Astrocyte (in vitro differentiated cells and primary cell): ENCODE data around the gene MTHFS. TPM values are rescaled to one million over a fixed set of nuclear protein-coding genes. Genes with fewer than 3 reads are reported as not detected.

Experiments used
- DNase-seq: peaks from one replicate; pipeline ENCODE4 v3.0.0-alpha.2; 2010; ENCODE audit warnings: low read depth
- FAIRE-seq: peaks from 2 replicates; lab custom pipeline; 2011; peaks lifted over from hg19 to GRCh38; lab: Jason Lieb, UNC
- H2AFZ ChIP-seq: 2 replicates; pipeline ENCODE4 v1.6.0; 2012; ENCODE audit warnings: low read depth, low read length, inconsistent platforms
- H3K27ac ChIP-seq: 2 replicates; pipeline ENCODE4 v1.5.1; 2011; ENCODE audit warnings: low read depth, low read length, inconsistent platforms
- H3K27me3 ChIP-seq: 2 replicates; pipeline ENCODE4 v1.6.0; 2011; ENCODE audit warnings: low read length, inconsistent platforms; ENCODE audit not compliant: insufficient read depth
- H3K36me3 ChIP-seq: 2 replicates; pipeline ENCODE4 v1.5.1; 2011; ENCODE audit warnings: low read length, inconsistent platforms; ENCODE audit not compliant: insufficient read depth
- H3K4me1 ChIP-seq: 2 replicates; pipeline ENCODE4 v1.5.1; 2011; ENCODE audit warnings: low read length, inconsistent platforms; ENCODE audit not compliant: insufficient read depth
- H3K4me2 ChIP-seq: 2 replicates; pipeline ENCODE4 v1.6.0; 2012; ENCODE audit warnings: low read length, inconsistent platforms
- H3K4me3 ChIP-seq: 2 replicates; pipeline ENCODE4 v1.5.1; 2011; ENCODE audit warnings: low read depth, mild to moderate bottlenecking, low read length, inconsistent platforms; ENCODE audit not compliant: insufficient read depth
- H3K79me2 ChIP-seq: 2 replicates; pipeline ENCODE4 v1.6.0; 2012; ENCODE audit warnings: mild to moderate bottlenecking, low read length, inconsistent platforms; ENCODE audit not compliant: insufficient read depth
- H3K9ac ChIP-seq: 2 replicates; pipeline ENCODE4 v1.6.0; 2012; ENCODE audit warnings: mild to moderate bottlenecking, low read length, inconsistent platforms
- H3K9me3 ChIP-seq: 2 replicates; pipeline ENCODE4 v1.5.1; 2012; ENCODE audit warnings: low read depth, mild to moderate bottlenecking, low read length, inconsistent platforms; ENCODE audit not compliant: insufficient read depth
- H4K20me1 ChIP-seq: 2 replicates; pipeline ENCODE4 v1.6.0; 2012; ENCODE audit warnings: low read length, inconsistent platforms; ENCODE audit not compliant: insufficient read depth
- H3K27ac Mint-ChIP-seq: one replicate; pipeline ENCODE4 v1.8.0; 2021; ENCODE audit warnings: mild to moderate bottlenecking, mixed read lengths; ENCODE audit not compliant: unreplicated experiment
- H3K27me3 Mint-ChIP-seq: one replicate; pipeline ENCODE4 v1.8.0; 2021; ENCODE audit warnings: low read depth, mixed read lengths; ENCODE audit not compliant: unreplicated experiment
- H3K36me3 Mint-ChIP-seq: one replicate; pipeline ENCODE4 v1.8.0; 2021; ENCODE audit warnings: low read depth, mixed read lengths; ENCODE audit not compliant: unreplicated experiment
- H3K4me1 Mint-ChIP-seq: one replicate; pipeline ENCODE4 v1.8.0; 2021; ENCODE audit warnings: low read depth, mixed read lengths; ENCODE audit not compliant: unreplicated experiment
- H3K4me3 Mint-ChIP-seq: one replicate; pipeline ENCODE4 v1.8.0; 2021; ENCODE audit warnings: mild to moderate bottlenecking, moderate library complexity, mixed read lengths; ENCODE audit not compliant: unreplicated experiment
- H3K9me3 Mint-ChIP-seq: one replicate; pipeline ENCODE4 v1.8.0; 2021; ENCODE audit warnings: mild to moderate bottlenecking, mixed read lengths; ENCODE audit not compliant: unreplicated experiment
- CTCF ChIP-seq: IDR thresholded peaks from 2 replicates; pipeline ENCODE4 v1.5.1; 2011; ENCODE audit warnings: low read depth, mild to moderate bottlenecking, inconsistent platforms, low read length, moderate library complexity; ENCODE audit not compliant: insufficient read depth
- EZH2 ChIP-seq: IDR thresholded peaks from 2 replicates; pipeline ENCODE4 v1.6.1; 2012; ENCODE audit warnings: mild to moderate bottlenecking, low read length, inconsistent platforms; ENCODE audit not compliant: insufficient read depth
- total RNA-seq: library from RNA; stranded (reverse); gene quantifications from 2 replicates; pipeline ENCODE4 v1.2.1, GENCODE V29; 2021

Gene MTHFS
- total RNA-seq, 1 donor from 2014 or later = 20.0 TPM

GRCh38 chr15:79820820-79821219 lies 76.0 kb downstream of the MTHFS start:
- no peaks in the 10 kb centered on the region for H3K27me3 ChIP-seq
- Mint-ChIP-seq H3K9me3 (peaks cover 11% of the 10 kb centered on the region), H3K27ac (no peak overlapping the region), H3K36me3 (peaks cover 5% of the 10 kb centered on the region), H3K4me1 (no peaks in the 10 kb centered on the region), H3K4me3 (no peak overlapping the region), H3K27me3 (no peaks in the 10 kb centered on the region)
- no peaks in the 10 kb centered on the region for H3K4me1 ChIP-seq
- FAIRE-seq = no peak
- no peak overlapping the region for H2AFZ ChIP-seq
- H3K9ac ChIP-seq = no peak overlapping the region
- no peak overlapping the region for H3K27ac ChIP-seq
- H3K9me3 ChIP-seq = no peaks in the 10 kb centered on the region
- no peak overlapping the region for H3K4me3 ChIP-seq
- H4K20me1 ChIP-seq = no peaks in the 10 kb centered on the region
- DNase-seq = no peak
- TF ChIP-seq CTCF (no peak), EZH2 (no peak)
- H3K79me2 ChIP-seq = no peaks in the 10 kb centered on the region
- no peaks in the 10 kb centered on the region for H3K36me3 ChIP-seq
- H3K4me2 ChIP-seq = no peak overlapping the region

GRCh38 chr15:79820176-79820575 lies 76.6 kb downstream of the MTHFS start:
- Histone ChIP-seq H3K9me3 (no peaks in the 10 kb centered on the region), H3K36me3 (no peaks in the 10 kb centered on the region), H4K20me1 (no peaks in the 10 kb centered on the region), H3K27ac (no peak overlapping the region), H2AFZ (no peak overlapping the region), H3K4me2 (no peak overlapping the region), H3K4me1 (no peaks in the 10 kb centered on the region), H3K79me2 (no peaks in the 10 kb centered on the region), H3K9ac (no peak overlapping the region), H3K4me3 (no peak overlapping the region), H3K27me3 (no peaks in the 10 kb centered on the region)
- Mint-ChIP-seq H3K27ac (no peak overlapping the region), H3K4me1 (no peaks in the 10 kb centered on the region), H3K36me3 (peaks cover 4% of the 10 kb centered on the region), H3K4me3 (no peak overlapping the region), H3K27me3 (no peaks in the 10 kb centered on the region), H3K9me3 (peaks cover 11% of the 10 kb centered on the region)
- DNase-seq (no peak), FAIRE-seq (no peak)
- TF ChIP-seq CTCF (no peak), EZH2 (no peak)

GRCh38 chr15:79816571-79816970 lies 80.2 kb downstream of the MTHFS start:
- peaks cover 2% of the 10 kb centered on the region for H3K36me3 Mint-ChIP-seq
- no peaks in the 10 kb centered on the region for H3K4me1 Mint-ChIP-seq
- H3K27ac Mint-ChIP-seq = no peak overlapping the region
- no peak overlapping the region for H3K9ac ChIP-seq
- no peak overlapping the region for H3K4me3 ChIP-seq
- H3K27me3 ChIP-seq = no peaks in the 10 kb centered on the region
- peaks cover 14% of the 10 kb centered on the region for H3K9me3 Mint-ChIP-seq
- no peak overlapping the region for H3K4me2 ChIP-seq
- H3K36me3 ChIP-seq = no peaks in the 10 kb centered on the region
- no peaks in the 10 kb centered on the region for H4K20me1 ChIP-seq
- no peaks in the 10 kb centered on the region for H3K79me2 ChIP-seq
- no peak for TF ChIP-seq EZH2
- no peak for TF ChIP-seq CTCF
- H2AFZ ChIP-seq = no peak overlapping the region
- no peak overlapping the region for H3K27ac ChIP-seq
- H3K9me3 ChIP-seq = no peaks in the 10 kb centered on the region
- FAIRE-seq (no peak), DNase-seq (no peak)
- no peak overlapping the region for H3K4me3 Mint-ChIP-seq
- no peaks in the 10 kb centered on the region for H3K27me3 Mint-ChIP-seq
- no peaks in the 10 kb centered on the region for H3K4me1 ChIP-seq
